DMS114 treated with DMSO at 0.1 percent for 48 hours (cell line): ENCODE data around the gene C12orf56.
"Not testable (repeated sequence)": the region's sequence is repeated elsewhere in the genome, so short reads cannot be mapped to it uniquely, and the experiment has no call there.

Source experiments
- DNase-seq: peaks from one replicate; lab custom pipeline; 2025; ENCODE audit not compliant: unreplicated experiment; lab: John Stamatoyannopoulos, UW

The C12orf56 gene

DNA sequence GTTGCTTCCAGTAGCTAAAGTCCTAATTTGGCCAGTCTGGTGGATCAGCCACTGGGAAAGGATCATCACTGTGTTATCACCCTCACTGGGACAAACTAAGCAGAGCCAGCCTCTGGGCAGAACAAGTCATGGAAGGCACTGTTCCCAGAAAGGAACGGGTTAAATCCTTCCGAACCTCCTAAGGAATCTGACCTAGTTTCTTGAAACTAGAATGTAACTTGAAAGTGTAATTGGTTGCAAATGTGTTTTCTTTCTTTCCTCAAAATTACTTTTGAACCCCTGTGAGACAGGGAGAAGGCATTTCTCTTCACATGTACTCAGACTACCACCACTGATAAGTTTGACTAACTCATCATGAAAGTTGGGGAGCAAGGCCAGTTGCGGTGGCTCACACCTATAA lies 149.8 kb downstream of the C12orf56 start:
- DNase-seq, result no peak

DNA sequence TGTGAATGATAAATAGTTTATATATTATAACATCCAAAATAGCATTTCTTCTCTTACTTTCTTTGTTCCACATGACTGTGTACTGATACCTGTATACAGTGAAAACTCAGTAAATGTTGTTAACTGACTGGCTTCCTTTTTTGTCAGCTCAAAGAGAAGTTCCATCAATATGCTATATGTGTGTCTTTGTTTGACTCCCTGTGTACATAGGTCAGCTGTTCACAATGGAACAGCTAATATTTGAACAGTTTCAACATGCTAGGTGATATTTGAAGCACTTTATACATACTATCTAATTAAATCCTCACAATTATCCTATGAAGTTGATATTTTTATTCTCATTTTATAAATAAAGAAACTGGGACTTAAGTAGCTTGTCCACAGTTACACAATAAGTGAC lies 153.2 kb downstream of the C12orf56 start:
- no peak for DNase-seq

DNA sequence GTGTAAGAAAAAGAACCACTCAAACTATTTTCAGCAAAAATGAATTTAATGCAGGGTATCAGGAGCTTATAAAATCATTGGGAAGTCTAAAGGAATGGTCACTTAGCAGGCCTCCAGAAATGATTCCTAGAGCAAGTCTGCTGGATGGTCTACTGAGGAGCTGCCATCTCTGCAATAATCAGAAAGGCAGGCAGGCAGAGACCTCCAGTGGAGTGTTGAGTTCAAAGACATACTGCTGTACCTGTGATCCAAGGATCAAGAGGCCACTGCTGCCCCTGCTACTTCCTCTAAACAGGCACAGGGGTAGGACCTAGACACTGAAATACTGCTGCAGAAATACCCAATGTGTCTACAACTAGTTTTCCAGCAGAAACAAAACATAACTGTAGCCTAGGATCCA lies 154.0 kb downstream of the C12orf56 start:
- DNase-seq, result no peak

DNA sequence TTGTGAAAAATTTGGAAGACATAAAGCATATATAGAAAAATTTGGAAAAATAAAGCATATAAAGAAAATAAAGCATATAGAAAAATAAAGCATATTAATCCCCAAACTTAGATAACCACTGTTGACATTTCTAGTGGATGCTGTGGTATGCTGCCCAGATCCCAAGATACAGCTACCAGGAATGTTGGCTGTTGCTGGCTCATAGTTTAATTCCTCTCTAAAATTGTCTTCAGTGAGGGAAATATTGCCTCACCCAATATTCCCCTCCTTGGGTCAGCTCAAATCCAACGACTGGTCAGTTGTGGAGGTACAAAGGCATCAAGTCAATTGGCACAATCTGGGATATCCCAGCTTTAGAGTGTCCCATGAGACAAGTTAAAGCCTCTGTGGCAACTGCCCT lies 158.4 kb downstream of the C12orf56 start:
- DNase-seq, result no peak

DNA sequence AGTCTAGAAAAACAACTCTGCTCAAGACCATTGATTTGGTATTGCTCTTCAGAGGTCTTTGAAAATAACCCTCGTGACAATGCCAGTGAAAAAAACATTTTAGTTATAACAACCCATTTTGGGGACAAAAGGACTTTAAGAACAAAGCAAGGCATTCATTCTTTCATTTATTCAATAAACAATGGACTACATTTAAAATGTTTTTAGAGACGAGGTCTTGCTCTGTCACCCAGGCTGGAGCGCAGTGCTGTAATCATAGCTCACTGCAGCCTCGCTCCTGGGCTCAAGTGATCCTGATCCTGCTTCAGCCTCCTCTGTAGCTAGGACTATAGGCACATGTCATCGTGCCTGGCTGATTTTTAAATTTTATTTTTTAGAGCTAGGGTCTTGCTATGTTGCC lies 160.8 kb downstream of the C12orf56 start:
- DNase-seq, result no peak

DNA sequence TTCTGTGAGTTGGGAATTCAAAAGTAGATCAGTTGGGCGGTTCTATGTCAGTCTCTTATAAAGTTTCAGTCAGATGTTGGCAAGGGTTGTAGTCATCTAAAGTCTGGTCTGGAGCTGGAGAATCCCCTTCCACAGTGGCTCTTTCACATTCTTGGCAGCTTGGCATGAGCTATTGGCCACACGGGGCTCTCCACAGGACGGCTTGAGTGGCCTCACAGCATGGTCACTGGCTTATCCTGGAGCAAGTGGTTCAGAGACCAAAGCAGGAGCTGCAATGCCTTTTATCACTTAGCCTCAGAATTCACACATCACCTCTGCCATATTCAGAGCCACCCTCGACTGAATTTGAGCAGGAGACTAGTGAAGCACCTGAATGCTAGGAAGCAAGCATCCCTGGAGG lies 161.3 kb downstream of the C12orf56 start:
- no peak for DNase-seq

DNA sequence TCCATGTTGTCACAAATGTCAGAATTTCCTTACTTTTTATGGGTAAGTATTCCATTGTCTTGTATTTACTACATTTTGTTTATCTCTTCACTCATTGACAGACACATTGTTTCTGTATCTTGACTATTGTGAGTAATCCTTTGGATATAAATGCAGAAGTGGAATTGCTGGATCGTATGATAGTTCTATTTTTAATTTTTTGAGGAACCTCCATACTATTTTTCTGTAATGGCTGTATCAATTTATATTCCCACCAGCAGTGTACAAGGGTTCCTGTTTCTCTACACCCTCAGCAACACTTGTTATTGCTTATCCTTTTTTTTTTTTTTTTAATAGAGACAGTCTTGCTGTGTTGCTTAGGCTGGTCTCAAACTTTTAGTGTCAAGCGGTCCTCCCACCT lies 164.9 kb downstream of the C12orf56 start:
- DNase-seq, result no peak

DNA sequence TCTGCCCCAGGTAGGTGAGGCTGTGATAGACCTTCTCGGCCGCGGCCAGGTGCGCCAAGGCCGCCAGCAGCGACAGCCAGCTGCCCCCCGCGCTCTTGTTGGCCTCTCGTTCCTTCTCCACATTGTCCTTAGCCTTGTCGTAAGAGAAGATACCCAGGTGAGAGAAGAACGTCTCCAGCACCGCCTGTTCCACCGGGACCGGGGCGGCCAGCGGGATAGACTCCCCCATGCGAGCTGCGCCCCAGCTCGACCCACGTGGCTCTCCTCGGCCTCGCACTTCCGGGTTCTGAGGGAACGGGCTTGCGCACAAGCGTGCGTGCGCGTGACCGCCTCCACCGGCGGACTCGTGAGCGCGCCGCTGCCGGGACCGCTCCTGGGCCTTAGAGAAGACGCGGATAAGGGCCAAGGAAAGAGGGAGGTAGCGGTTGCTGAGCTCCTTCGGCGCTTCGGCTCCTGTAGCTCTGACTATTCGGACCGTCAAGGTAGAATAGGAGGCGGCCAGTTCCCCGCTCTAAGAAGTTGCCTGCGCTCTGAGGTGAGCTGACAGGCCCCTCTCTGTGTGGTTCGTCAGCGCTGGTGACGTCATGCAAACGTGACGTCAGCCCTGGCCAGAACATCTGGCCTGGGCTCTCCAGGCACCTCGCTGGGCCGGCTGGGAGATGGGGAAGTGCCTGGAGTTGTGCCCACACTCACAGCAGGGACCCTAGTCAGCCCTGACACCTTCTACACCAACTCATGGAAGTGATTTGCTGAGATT lies 168.4 kb downstream of the C12orf56 start, which contains the start of gene KICS2:
Gene KICS2 (minus strand): TSS at position 288 of the 757 bp plus-strand sequence. CDS start 59 bp downstream, at position 229.
- peak; percentile 87 for DNase-seq

DNA sequence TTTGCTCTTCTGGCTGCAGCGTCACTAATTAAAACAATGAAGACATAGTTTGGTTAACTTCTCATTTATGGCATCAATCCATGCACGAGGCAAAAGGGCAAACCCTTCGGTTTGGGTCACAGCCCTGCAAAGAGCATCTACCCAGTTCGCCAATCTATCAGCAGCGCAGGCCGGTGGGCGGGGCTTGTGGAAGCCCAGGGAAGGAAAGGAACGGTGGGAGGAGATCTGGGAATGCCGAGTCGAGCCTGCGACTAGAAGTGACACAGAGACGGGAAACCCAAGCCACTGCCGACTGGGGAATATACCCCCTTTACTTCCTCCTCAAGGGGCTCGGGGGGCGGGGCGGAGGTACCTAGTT lies 168.9 kb downstream of the C12orf56 start:
- DNase-seq, result peak; percentile 88

DNA sequence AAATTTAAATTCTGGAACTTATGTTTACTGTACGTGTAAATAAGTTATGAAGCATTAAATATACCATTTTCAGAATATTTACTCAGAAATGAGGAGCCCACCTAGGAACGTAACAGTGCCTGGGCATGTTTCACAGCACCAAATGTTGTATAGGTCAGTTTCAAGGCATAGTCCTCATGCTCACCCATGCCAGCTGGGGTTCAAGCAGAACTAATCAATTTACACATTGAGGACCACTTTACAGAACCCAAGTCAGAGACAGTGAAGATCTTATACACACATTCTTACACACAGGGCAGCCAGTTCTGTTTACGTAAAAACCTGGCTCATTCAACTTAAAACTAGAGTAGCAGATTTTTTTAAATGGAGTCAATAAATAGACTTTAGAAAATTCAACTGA lies 170.5 kb downstream of the C12orf56 start:
- no peak for DNase-seq

DNA sequence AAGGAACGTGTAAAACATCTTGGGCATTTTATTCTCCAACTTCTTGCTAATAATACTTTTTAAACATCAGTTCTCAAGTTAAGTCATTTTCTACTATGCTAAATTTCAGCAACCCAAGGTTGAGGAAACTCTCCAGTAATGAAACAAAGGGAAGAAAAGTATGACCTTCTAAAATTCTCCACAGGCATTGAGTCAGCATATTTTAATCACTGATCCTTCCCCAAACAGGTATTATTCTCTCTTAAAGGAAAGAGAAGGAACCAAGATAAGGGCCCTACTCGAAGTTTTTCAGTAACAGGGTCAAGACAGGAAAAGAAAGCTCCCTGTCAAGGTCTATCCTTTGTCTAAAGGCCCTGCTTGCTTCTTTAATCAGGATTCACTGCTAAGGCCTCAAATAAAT lies 171.4 kb downstream of the C12orf56 start:
- no peak for DNase-seq

DNA sequence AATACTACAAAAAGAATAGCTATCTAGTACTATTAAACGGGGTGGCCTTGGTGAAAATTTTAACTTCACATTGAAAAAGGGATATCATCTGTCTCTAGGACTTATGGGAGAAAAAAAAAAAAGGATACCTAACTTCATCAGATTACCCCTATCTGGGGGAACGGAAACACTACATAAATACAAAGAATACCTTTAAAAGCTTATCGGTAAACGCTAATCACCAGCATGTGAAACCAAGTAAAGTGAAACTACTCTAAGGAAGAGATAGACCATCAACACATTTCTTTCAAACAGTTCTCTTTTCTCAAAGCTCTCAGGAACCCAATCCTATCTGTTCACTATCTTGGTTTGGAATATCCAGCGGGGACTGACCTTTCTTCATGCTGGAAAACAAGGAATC lies 172.0 kb downstream of the C12orf56 start:
- DNase-seq, result no peak

DNA sequence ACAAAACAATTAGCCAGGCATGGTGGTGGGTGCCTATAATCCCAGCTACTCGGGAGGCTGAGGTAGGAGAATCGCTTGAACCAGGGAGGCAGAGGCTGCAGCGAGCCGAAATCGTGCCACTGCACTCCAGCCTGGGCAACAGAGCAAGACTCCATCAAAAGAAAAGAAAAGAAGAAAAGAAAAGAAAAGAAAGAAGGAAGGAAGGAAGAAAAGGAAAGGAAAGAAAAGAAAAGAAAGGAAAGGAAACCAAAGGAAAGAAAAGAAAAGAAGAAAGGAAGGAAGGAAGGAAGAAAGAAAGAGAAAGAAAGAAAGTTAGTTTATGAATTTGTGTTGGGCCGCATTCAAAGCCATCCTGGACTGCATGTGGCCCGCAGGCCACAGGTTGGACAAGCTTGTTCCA lies 172.9 kb downstream of the C12orf56 start:
- DNase-seq, result not testable (repeated sequence)

DNA sequence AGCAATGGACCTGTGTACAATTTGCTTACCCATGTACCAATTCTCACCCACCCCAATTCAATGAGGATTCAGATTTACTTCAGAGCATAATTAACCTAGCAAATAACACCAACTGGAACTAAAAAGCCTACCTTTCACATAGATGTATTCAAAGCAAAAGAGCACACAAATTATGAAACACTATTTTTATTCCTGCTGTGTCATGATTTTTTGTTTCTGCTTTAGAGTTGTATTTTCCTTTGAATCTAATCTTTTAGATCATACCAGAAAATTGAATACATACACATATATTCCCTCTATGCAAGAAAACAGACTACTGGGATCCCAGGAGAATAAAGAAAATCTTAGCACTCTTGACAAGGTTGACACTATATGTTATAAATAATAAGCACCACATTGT lies 174.3 kb downstream of the C12orf56 start:
- no peak for DNase-seq
